ENCODE results near the gene RAD51B. TPM values are rescaled to one million over a fixed set of nuclear protein-coding genes. Genes with fewer than 3 reads are reported as not detected.

The RAD51B gene
- total RNA-seq, 4 donors from 2014 or later: 14.0 to 16.4 (median 14.8) TPM

DNA sequence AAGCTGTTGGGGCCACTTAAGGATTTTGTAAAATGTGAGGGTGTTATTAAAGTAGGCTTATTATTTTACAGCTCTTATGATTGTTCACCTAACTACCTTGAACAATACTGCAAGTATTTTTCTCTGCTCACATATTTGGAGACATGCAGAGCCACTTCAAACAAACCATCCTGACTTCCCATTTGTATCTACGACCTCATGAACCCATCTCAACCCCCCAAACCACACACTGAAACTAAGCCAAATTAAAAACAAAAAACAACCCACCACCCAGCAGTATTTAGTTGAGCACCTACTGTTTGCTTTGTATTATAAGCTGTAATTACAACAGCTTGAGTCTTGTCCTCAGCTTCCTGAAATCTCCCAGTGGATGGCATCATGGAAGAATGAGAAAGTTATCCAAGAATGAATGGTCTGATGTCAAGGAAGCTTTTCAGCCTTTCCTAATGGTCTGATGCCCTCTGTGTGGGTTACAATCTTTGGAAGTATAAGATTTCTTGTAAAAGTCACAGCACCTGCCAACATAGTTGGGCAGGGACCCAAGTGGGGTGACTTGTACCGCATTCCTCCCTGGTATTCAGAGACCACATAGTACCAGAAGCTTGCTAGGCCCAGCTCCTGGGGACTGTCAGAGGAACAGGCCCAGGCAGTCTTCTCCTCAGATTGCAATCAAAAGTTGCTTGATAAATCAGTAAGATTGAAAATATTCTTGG lies 556.6 kb downstream of the RAD51B start:
- Histone ChIP-seq H3K4me1 (no peaks in the 10 kb centered on the region), H3K27me3 (no peaks in the 10 kb centered on the region), H3K27ac (peak overlapping the region in 1 of 3 donors; percentile 34), H3K9me3 (no peaks in the 10 kb centered on the region), H3K36me3 (no peaks in the 10 kb centered on the region), H3K4me3 (replicated peaks in 1 of 3) (no peak overlapping the region)
- DNase-seq: peak in 1 of 2 donors; percentile 59
- 63 to 75% methylated on average over 2 of the region's 2 CpGs for WGBS, 2 donors
- intact Hi-C loops (cut with DNase I): no loop called here
- TF ChIP-seq POLR2A (IDR thresholded peaks at IDR 0.05): no peak
- TF ChIP-seq, protein P1, sequence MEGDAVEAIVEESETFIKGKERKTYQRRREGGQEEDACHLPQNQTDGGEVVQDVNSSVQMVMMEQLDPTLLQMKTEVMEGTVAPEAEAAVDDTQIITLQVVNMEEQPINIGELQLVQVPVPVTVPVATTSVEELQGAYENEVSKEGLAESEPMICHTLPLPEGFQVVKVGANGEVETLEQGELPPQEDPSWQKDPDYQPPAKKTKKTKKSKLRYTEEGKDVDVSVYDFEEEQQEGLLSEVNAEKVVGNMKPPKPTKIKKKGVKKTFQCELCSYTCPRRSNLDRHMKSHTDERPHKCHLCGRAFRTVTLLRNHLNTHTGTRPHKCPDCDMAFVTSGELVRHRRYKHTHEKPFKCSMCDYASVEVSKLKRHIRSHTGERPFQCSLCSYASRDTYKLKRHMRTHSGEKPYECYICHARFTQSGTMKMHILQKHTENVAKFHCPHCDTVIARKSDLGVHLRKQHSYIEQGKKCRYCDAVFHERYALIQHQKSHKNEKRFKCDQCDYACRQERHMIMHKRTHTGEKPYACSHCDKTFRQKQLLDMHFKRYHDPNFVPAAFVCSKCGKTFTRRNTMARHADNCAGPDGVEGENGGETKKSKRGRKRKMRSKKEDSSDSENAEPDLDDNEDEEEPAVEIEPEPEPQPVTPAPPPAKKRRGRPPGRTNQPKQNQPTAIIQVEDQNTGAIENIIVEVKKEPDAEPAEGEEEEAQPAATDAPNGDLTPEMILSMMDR (IDR thresholded peaks at IDR 0.05): no peak

DNA sequence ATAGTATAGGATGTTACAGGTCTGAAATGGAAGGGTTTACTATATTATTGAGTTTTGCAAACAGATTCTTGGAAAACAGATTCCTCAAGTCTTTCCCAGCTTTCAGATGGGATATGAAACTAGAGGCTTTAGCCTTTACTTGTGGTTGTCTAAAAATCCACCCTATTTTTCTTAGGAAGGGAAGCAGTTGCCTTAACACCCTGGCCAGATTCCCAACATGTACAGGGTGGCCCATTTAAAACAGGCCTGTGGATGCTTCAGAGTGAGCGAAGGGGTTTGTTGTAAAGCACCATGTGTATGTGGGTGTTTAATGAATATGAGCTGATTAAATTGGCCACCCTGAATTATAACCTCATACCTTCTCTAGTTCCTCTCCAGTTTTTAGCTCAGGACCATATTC lies 557.4 kb downstream of the RAD51B start:
- Histone ChIP-seq H3K36me3 (no peaks in the 10 kb centered on the region), H3K27me3 (no peaks in the 10 kb centered on the region), H3K9me3 (no peaks in the 10 kb centered on the region), H3K4me3 (replicated peaks in 1 of 3) (no peak overlapping the region), H3K4me1 (no peaks in the 10 kb centered on the region), H3K27ac (peak overlapping the region in 1 of 3 donors; percentile 20)
- intact Hi-C loops (cut with DNase I): no loop called here
- WGBS, 2 donors: 92 to 97% methylated on average over 1 of the region's 1 CpG
- TF ChIP-seq POLR2A (IDR thresholded peaks at IDR 0.05): no peak
- TF ChIP-seq, protein P1 (IDR thresholded peaks at IDR 0.05): no peak
- DNase-seq: no peak

DNA sequence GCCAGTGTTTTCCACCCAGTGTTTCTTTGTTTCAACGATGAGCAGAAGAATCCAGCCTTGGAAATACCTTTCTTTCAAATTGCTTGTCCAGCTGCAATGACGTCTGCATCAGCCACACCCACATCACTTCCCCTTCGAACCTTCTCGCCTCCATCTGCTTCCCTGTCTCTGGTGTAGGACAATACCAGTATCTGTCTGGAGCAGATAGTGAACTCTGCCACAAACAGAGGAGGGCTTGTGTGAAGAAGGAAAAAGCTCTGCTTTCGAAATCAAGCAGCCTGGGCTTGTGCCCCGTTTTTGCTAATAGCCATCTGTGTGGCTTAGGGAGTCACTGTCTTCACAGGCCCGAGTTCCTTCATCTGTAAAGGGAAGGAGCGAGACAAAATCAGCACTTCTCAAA lies 557.9 kb downstream of the RAD51B start:
- 53 to 73% methylated on average over 8 of the region's 8 CpGs for WGBS, 2 donors

DNA sequence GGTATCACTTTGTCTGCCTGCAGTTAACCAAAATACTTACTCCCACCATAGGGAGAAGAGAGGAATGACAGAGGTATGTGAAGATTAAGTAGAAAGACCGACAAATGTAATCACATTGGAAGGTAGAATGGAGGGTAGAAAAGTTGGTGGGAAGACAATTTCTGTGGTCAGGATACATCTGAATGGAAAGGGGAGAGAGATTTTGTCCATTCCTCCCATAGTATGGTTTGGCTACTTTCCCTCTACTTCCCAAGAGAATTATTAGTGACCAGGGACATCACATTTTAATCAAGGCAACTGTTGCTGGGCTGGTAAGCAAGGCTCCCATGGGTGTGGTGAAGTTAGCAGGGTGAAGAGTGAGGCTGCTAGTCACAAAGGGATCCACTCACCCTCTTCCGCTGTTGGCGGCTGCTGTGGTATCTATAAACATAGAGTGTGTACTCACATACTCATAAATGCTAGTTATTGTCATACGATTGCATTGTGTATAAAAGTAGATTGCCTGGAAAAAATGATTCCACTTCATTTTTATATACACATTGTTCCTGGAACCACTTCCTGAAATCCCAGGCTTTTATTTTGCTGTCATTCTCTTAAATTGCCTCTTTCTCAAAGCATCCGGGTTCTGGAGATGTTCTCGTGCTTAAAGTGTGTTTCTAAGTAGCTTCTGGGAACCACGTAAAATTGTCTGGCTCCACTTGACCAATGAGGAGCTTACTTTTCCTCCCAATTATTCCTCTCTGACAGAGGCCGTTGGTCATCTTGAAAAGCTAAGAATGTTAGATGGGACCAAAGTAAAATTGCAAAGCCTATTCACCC lies 560.1 kb downstream of the RAD51B start:
- DNase-seq: no peak
- H3K36me3 ChIP-seq: no peaks in the 10 kb centered on the region
- WGBS, 2 donors: 79 to 81% methylated on average over 8 of the region's 8 CpGs
- H3K4me3 ChIP-seq (replicated peaks in 1 of 3): no peak overlapping the region
- no peaks in the 10 kb centered on the region for H3K9me3 ChIP-seq
- H3K27me3 ChIP-seq: no peaks in the 10 kb centered on the region
- peaks cover 8 to 9% of the 10 kb centered on the region in 2 donors for H3K4me1 ChIP-seq
- H3K27ac ChIP-seq: no peak overlapping the region
- TF ChIP-seq, protein P1 (IDR thresholded peaks at IDR 0.05): no peak
- no peak for TF ChIP-seq POLR2A (IDR thresholded peaks at IDR 0.05)
- intact Hi-C loops (cut with DNase I): no loop called here

More for the DNA sequence above, 557.9 kb downstream of the RAD51B start:
- intact Hi-C loops (cut with DNase I): no loop called here
- H3K36me3 ChIP-seq: no peaks in the 10 kb centered on the region
- no peaks in the 10 kb centered on the region for H3K27me3 ChIP-seq
- H3K4me3 ChIP-seq (replicated peaks in 1 of 3): no peak overlapping the region
- H3K9me3 ChIP-seq: no peaks in the 10 kb centered on the region
- DNase-seq: no peak
- TF ChIP-seq, protein P1 (IDR thresholded peaks at IDR 0.05): no peak
- peak in 1 of 2 donors; percentile 15 for TF ChIP-seq POLR2A (IDR thresholded peaks at IDR 0.05)
- H3K27ac ChIP-seq: peak overlapping the region in 2 of 3 donors; percentile 20 to 25
- no peaks in the 10 kb centered on the region for H3K4me1 ChIP-seq

DNA sequence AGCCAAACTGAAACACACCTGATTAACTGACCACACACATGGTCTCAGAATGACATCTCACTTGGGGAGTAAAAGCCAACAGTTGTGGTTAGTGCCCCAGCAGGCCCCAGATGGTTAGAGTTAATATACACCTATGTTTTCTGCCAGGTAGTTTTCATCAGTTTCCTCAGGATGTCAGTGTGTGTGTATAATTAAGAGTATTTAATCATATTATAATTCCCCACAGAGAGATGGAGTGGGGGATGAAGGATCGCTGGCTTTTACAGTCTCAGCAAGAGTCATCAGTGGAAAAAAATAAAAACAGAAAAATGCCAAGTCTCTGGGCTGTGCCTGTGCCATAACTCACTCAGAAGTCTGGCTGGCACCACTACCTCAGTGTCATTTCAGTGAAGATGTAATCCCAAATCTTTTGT lies 560.8 kb downstream of the RAD51B start:
- peaks cover 8 to 9% of the 10 kb centered on the region in 2 donors for H3K4me1 ChIP-seq
- intact Hi-C loops (cut with DNase I): no loop called here

More for the DNA sequence above, 560.8 kb downstream of the RAD51B start:
- Histone ChIP-seq H3K27ac (peak overlapping the region in 1 of 3 donors; percentile 1), H3K9me3 (no peaks in the 10 kb centered on the region), H3K36me3 (no peaks in the 10 kb centered on the region), H3K27me3 (no peaks in the 10 kb centered on the region), H3K4me3 (replicated peaks in 1 of 3) (no peak overlapping the region)
- WGBS, 2 donors: 73 to 88% methylated on average over 1 of the region's 1 CpG
- no peak for DNase-seq
- TF ChIP-seq, protein P1 (IDR thresholded peaks at IDR 0.05): no peak
- TF ChIP-seq POLR2A (IDR thresholded peaks at IDR 0.05): no peak

All from thyroid gland (tissue), 4 donors.